Endothelial cell of umbilical vein (primary cell): ENCODE results near the gene TOR1A.

Experiments used
- FOS ChIP-seq: IDR thresholded peaks from 2 replicates; pipeline ENCODE4 v1.6.1; 2011; ENCODE audit warnings: mild to moderate bottlenecking, low read length, moderate library complexity, borderline replicate concordance; ENCODE audit not compliant: insufficient read depth
- POLR2A ChIP-seq: IDR thresholded peaks from 2 replicates; pipeline ENCODE4 v1.6.1; 2012; ENCODE audit warnings: low read depth, mild to moderate bottlenecking, control low read depth, low read length
- POLR2AphosphoS5 ChIP-seq: IDR thresholded peaks from 2 replicates; pipeline ENCODE4 v1.6.1; 2012; ENCODE audit warnings: low read depth, mild to moderate bottlenecking, control low read depth, low read length, moderate library complexity; ENCODE audit not compliant: insufficient read depth
- TF ChIP-seq, protein P1 (sequence below), 2 donors: IDR thresholded peaks; 1 replicate in 1 of 2; 2 replicates in 1 of 2; pipeline ENCODE4 v1.5.1; 2011; ENCODE audit warnings: low read length in 2 of 2, mild to moderate bottlenecking in 2 of 2, moderate library complexity in 2 of 2, control low read depth in 1 of 2, inconsistent platforms in 1 of 2, low read depth in 1 of 2; ENCODE audit not compliant: insufficient read depth in 1 of 2; ENCODE audit errors: extremely low read depth in 1 of 2

DNA sequence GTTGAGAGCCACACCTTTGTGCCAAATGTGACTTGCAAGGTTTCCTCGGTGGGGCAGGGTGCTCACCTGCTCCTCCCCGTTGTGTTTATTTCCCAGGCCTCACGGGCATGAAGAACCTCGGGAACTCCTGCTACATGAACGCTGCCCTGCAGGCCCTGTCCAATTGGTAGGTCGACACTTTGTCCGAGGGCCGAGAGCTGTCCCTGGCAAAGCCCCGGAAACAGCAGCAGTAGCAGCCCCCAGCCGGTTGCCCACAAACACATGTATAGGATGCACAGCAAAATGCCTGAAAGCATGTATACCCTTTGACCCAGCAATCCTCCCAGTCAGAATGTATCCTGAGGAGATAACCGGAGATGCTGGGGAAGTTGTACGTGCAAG, 37.5 kb upstream of the TOR1A start:
- TF ChIP-seq POLR2A (no peak), FOS (no peak), POLR2AphosphoS5 (no peak)
- TF ChIP-seq, protein P1, sequence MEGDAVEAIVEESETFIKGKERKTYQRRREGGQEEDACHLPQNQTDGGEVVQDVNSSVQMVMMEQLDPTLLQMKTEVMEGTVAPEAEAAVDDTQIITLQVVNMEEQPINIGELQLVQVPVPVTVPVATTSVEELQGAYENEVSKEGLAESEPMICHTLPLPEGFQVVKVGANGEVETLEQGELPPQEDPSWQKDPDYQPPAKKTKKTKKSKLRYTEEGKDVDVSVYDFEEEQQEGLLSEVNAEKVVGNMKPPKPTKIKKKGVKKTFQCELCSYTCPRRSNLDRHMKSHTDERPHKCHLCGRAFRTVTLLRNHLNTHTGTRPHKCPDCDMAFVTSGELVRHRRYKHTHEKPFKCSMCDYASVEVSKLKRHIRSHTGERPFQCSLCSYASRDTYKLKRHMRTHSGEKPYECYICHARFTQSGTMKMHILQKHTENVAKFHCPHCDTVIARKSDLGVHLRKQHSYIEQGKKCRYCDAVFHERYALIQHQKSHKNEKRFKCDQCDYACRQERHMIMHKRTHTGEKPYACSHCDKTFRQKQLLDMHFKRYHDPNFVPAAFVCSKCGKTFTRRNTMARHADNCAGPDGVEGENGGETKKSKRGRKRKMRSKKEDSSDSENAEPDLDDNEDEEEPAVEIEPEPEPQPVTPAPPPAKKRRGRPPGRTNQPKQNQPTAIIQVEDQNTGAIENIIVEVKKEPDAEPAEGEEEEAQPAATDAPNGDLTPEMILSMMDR (IDR thresholded peaks at IDR 0.05; ENCODE audit: extremely low read depth in 1 of 2, insufficient read depth in 1 of 2, low read depth in 1 of 2, low read length in 2 of 2): no peak
